GM19455 (cell line): Measurements from ENCODE around the gene CD2AP.

Experiments used
- ATAC-seq: cut with Tn5 transposase; IDR thresholded peaks from one replicate; pipeline ENCODE4 v1.9.1; 2021; ENCODE audit not compliant: unreplicated experiment

Gene CD2AP

DNA sequence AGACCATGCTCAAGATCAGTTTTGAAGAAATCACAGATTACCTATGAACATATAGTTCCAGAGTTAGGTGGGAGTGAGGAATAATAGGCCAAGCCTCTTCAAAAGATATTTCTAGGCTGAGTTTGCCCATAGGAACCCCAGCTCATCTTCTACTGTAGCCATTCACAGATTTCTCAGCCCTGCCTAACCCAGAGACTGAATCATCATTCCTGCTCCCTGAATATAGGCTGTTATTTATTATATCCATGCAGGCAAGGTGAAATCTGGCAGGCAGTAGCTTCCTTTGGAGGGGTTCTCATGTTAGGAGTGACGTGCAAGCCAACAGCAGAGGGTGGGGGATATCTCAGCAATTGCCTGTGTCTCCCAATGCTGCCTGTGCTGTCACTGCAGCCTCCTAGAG, 195.2 kb downstream of the CD2AP start:
- no peak for ATAC-seq

DNA sequence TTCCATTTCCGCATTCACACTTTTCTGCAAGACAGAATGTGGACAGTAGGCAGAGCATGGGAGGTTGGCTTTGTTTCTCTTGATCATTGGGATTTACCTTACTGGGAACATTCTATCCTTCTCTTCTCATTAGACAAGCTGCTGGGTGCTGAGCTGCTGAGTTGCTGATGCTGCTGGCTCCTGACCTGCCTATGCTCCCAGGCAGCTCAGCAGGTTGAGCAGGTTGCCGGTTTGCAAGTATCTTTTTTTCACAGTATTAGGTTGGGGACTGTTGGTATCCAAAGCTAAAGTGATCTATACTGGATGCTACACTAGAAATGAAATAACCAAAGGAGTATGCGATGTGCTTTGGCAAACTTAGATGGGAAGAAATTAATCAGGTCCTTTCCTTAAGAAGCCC, 197.1 kb downstream of the CD2AP start:
- no peak for ATAC-seq
